Duodenal mucosa (tissue), 2 donors: ENCODE data around the gene C8A.

Experiments
- H3K27ac ChIP-seq: one replicate; pipeline ENCODE4 v1.7.0; 2013; ENCODE audit warnings: low read depth, low read length
- H3K27me3 ChIP-seq, 2 donors: one replicate each; pipeline ENCODE4 v1.7.0; 2013; ENCODE audit warnings: low read length in 2 of 2, control low read depth in 1 of 2; ENCODE audit not compliant: insufficient read depth in 2 of 2, control insufficient read depth in 1 of 2
- H3K36me3 ChIP-seq, 2 donors: one replicate each; pipeline ENCODE4 v1.7.0; 2013; ENCODE audit warnings: low read length in 2 of 2, control low read depth in 1 of 2; ENCODE audit not compliant: insufficient read depth in 2 of 2, control insufficient read depth in 1 of 2
- H3K4me1 ChIP-seq, 2 donors: one replicate each; pipeline ENCODE4 v1.7.0; 2013; ENCODE audit warnings: low read length in 2 of 2, control low read depth in 1 of 2; ENCODE audit not compliant: insufficient read depth in 2 of 2, control insufficient read depth in 1 of 2
- H3K4me3 ChIP-seq, 2 donors: one replicate each; pipeline ENCODE4 v1.7.0; 2013; ENCODE audit warnings: low read length in 2 of 2, low read depth in 1 of 2
- H3K9ac ChIP-seq, 2 donors: one replicate each; pipeline ENCODE4 v1.7.0; 2013; ENCODE audit warnings: low read length in 2 of 2, low read depth in 1 of 2
- H3K9me3 ChIP-seq, 2 donors: one replicate each; pipeline ENCODE4 v1.7.0; 2013; ENCODE audit warnings: low read length in 2 of 2, control low read depth in 1 of 2; ENCODE audit not compliant: control insufficient read depth in 1 of 2

Gene C8A

GRCh38 chr1:56931686-56932085 lies 77.1 kb downstream of the C8A start:
- Histone ChIP-seq H3K27ac (no peak overlapping the region), H3K36me3 (no peaks in the 10 kb centered on the region), H3K9ac (no peak overlapping the region), H3K9me3 (no peaks in the 10 kb centered on the region), H3K4me1 (no peaks in the 10 kb centered on the region), H3K27me3 (no peaks in the 10 kb centered on the region), H3K4me3 (no peak overlapping the region)

- no peaks in the 10 kb centered on the region for H3K9me3 ChIP-seq
Measured at GRCh38 chr1:56933161-56933560, 78.6 kb downstream of the C8A start.

DNA sequence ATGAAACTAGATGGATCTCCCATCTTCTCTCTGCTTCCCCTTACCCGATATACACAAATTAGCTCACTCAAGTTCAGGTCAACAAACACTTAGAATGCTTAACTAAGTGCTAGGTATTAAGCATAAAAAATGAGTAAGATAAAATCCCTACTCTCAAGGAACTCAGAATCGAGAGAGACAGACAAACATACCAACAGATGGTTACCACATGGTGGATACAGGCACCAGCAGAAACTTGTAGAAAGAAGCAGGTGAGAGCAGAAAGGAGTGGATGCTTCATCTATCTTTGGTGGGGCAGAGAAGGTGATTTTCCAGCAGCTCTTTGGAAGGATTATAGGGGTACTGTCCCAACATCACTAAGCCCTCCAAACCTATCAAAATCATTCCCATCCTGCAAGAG lies 79.0 kb downstream of the C8A start:
- Histone ChIP-seq H3K27me3 (no peaks in the 10 kb centered on the region), H3K9ac (no peak overlapping the region), H3K36me3 (no peaks in the 10 kb centered on the region), H3K27ac (no peak overlapping the region), H3K4me3 (no peak overlapping the region), H3K4me1 (no peaks in the 10 kb centered on the region), H3K9me3 (no peaks in the 10 kb centered on the region)

More at GRCh38 chr1:56933161-56933560, 78.6 kb downstream of the C8A start:
- Histone ChIP-seq H3K27ac (no peak overlapping the region), H3K9ac (no peak overlapping the region), H3K36me3 (no peaks in the 10 kb centered on the region), H3K4me1 (no peaks in the 10 kb centered on the region), H3K4me3 (no peak overlapping the region), H3K27me3 (no peaks in the 10 kb centered on the region)

GRCh38 chr1:56934430-56935060 lies 79.9 kb downstream of the C8A start:
- no peaks in the 10 kb centered on the region for H3K4me1 ChIP-seq
- no peaks in the 10 kb centered on the region for H3K9me3 ChIP-seq
- H3K36me3 ChIP-seq: no peaks in the 10 kb centered on the region
- H3K9ac ChIP-seq: no peak overlapping the region
- no peak overlapping the region for H3K27ac ChIP-seq
- H3K4me3 ChIP-seq: no peak overlapping the region
- H3K27me3 ChIP-seq: no peaks in the 10 kb centered on the region

GRCh38 chr1:56938646-56939045 lies 84.0 kb downstream of the C8A start:
- no peaks in the 10 kb centered on the region for H3K4me1 ChIP-seq
- H3K9ac ChIP-seq: no peak overlapping the region
- H3K36me3 ChIP-seq: no peaks in the 10 kb centered on the region
- H3K27ac ChIP-seq: no peak overlapping the region
- no peak overlapping the region for H3K4me3 ChIP-seq
- H3K27me3 ChIP-seq: no peaks in the 10 kb centered on the region
- no peaks in the 10 kb centered on the region for H3K9me3 ChIP-seq

GRCh38 chr1:56939209-56939608 lies 84.6 kb downstream of the C8A start:
- no peaks in the 10 kb centered on the region for H3K36me3 ChIP-seq
- no peaks in the 10 kb centered on the region for H3K9me3 ChIP-seq
- no peak overlapping the region for H3K9ac ChIP-seq
- no peaks in the 10 kb centered on the region for H3K4me1 ChIP-seq
- H3K4me3 ChIP-seq: no peak overlapping the region
- no peak overlapping the region for H3K27ac ChIP-seq
- no peaks in the 10 kb centered on the region for H3K27me3 ChIP-seq

GRCh38 chr1:56940039-56940438 lies 85.4 kb downstream of the C8A start:
- H3K27me3 ChIP-seq: no peaks in the 10 kb centered on the region
- no peak overlapping the region for H3K4me3 ChIP-seq
- H3K9ac ChIP-seq: no peak overlapping the region
- H3K9me3 ChIP-seq: no peaks in the 10 kb centered on the region
- no peak overlapping the region for H3K27ac ChIP-seq
- H3K4me1 ChIP-seq: no peaks in the 10 kb centered on the region
- no peaks in the 10 kb centered on the region for H3K36me3 ChIP-seq

GRCh38 chr1:56948403-56949023 lies 93.9 kb downstream of the C8A start:
- H3K9me3 ChIP-seq: no peaks in the 10 kb centered on the region
- no peak overlapping the region for H3K9ac ChIP-seq
- no peak overlapping the region for H3K27ac ChIP-seq
- no peak overlapping the region for H3K4me3 ChIP-seq
- H3K27me3 ChIP-seq: no peaks in the 10 kb centered on the region
- H3K4me1 ChIP-seq: peaks cover 4 to 10% of the 10 kb centered on the region in 2 donors
- H3K36me3 ChIP-seq: no peaks in the 10 kb centered on the region

GRCh38 chr1:56952501-56952900 lies 97.9 kb downstream of the C8A start:
- H3K27me3 ChIP-seq: no peaks in the 10 kb centered on the region
- H3K4me1 ChIP-seq: peaks cover 4 to 10% of the 10 kb centered on the region in 2 donors
- H3K9ac ChIP-seq: no peak overlapping the region
- no peak overlapping the region for H3K27ac ChIP-seq
- no peak overlapping the region for H3K4me3 ChIP-seq
- H3K36me3 ChIP-seq: no peaks in the 10 kb centered on the region
- H3K9me3 ChIP-seq: no peaks in the 10 kb centered on the region

DNA sequence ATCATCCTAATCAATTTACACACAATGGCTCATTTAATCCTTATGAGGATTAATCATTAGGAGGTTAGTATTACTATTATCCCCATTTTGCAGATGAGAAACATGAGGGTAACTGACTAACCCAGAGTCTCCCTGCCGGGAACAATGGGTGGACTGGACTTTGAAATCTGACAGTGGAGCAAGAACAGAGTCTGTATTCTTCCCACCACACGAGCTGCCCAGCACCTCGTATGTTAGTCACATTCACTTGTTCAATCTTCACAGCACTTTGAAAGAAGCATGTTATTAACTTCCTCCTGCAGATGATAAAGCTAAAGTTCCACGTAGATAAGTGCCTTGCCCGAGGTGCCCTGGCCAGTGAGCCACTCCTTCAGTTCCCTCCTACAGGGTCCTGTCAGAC lies 98.8 kb downstream of the C8A start:
- H3K36me3 ChIP-seq: no peaks in the 10 kb centered on the region
- H3K9ac ChIP-seq: no peak overlapping the region
- peaks cover 4 to 19% of the 10 kb centered on the region in 2 donors for H3K4me1 ChIP-seq
- no peak overlapping the region for H3K4me3 ChIP-seq
- no peaks in the 10 kb centered on the region for H3K27me3 ChIP-seq
- H3K9me3 ChIP-seq: no peaks in the 10 kb centered on the region
- H3K27ac ChIP-seq: no peak overlapping the region
